GM19467 (cell line): ENCODE results near the gene FBXL22.

Source experiments
- ATAC-seq: cut with Tn5 transposase; IDR thresholded peaks from one replicate; pipeline ENCODE4 v1.9.1; 2021; ENCODE audit warnings: mild to moderate bottlenecking, moderate library complexity; ENCODE audit not compliant: unreplicated experiment

The FBXL22 gene

GRCh38 chr15:63597038-63597790, at the start of gene FBXL22:
TSS of gene FBXL22 (plus strand) at chr15:63597387. CDS start at chr15:63597393, 6 bp downstream.
- no peak for ATAC-seq

- ATAC-seq = no peak
These were observed 45.8 kb upstream of the FBXL22 start for GRCh38 chr15:63551400-63551799.

GRCh38 chr15:63553388-63553791, 43.8 kb upstream of the FBXL22 start:
- no peak for ATAC-seq

GRCh38 chr15:63554337-63554927, 42.8 kb upstream of the FBXL22 start:
- ATAC-seq = no peak

- no peak for ATAC-seq
These were observed 41.7 kb upstream of the FBXL22 start for GRCh38 chr15:63555507-63555906.

DNA sequence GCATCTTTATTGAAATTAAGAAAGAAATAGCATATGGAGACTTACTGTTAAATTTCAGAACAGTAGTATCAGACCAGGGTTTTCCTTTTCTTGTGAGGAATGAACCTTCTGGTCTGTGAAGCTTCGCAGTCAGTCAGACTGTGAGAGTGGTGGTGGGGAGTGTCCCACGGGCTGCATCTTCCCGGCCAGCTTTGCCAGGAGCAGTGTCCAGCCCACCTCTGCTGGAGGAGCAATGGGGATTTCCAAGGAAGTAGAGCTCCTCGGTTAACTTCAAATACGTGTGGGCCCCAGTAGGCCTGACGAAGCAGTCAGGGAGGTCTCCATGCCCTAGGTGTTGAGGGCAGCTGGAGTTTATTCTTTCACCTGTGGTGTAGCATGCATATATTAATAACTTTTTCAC, 40.9 kb upstream of the FBXL22 start:
- ATAC-seq = no peak

GRCh38 chr15:63556736-63557135, 40.5 kb upstream of the FBXL22 start:
- ATAC-seq = no peak

DNA sequence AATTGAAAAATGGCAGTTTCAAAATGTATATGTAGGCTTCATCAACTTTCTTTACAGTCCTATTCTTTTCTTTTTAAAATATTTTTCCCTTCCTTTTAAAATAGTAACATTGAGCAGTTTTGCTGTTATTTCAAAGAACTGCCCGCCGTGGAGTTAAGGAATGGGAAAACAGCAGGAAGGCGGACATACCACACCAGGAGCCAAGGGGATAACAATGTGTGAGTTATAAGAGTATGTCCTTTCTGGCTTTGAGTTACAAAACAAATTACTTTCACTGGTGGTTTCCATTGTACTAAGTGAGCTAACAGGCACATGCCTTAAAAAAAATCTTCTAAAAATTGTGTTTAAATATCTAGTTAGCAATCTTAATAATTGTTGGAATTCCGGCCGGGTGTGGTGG, 37.4 kb upstream of the FBXL22 start:
- no peak for ATAC-seq

GRCh38 chr15:63560741-63561448, 36.3 kb upstream of the FBXL22 start:
- no peak for ATAC-seq

DNA sequence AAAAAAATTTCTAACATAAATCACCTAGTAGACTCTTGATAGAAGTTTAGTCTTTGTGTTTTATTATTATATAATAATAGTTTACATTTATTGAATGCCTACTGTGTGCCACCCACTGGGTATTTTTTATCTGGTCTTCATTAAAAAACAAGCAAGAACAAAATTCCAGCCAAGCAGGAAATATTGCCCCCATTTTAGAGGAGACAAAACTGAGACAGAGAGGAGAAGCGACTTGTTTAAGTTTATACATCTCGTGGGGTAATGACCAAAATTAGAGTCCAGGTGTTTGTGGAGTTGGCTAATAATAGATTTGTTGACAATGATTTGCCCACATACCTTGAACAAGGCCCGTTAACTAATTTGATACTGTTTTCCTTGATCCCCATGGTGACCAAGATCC, 33.1 kb upstream of the FBXL22 start:
- ATAC-seq = no peak

- ATAC-seq = no peak
These were observed 31.5 kb upstream of the FBXL22 start for GRCh38 chr15:63565536-63566186.

- no peak for ATAC-seq
These were observed 24.3 kb upstream of the FBXL22 start for GRCh38 chr15:63572749-63573464.

DNA sequence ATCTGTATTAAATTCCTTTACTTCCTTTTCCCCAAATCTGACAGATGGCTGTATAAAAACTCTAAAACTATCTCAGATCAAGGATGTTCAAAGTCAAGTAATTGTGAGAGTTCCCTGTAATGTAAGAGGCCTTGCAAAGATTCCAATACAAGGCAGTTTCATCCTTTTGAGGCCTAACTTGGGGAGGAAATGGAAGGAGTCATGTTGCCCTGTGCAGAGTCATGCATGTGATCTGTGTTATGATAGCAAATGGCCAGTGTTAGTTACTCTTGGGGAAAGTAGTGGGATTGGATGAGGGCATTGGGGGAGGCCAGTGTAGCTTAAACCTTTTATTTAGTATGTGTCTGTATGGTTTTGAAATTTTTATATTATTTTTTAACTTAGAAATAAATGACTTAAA, 23.7 kb upstream of the FBXL22 start:
- no peak for ATAC-seq

- no peak for ATAC-seq
These were observed 21.9 kb upstream of the FBXL22 start for GRCh38 chr15:63575312-63575711.

- ATAC-seq = no peak
These were observed 20.7 kb upstream of the FBXL22 start for GRCh38 chr15:63576441-63576840.

DNA sequence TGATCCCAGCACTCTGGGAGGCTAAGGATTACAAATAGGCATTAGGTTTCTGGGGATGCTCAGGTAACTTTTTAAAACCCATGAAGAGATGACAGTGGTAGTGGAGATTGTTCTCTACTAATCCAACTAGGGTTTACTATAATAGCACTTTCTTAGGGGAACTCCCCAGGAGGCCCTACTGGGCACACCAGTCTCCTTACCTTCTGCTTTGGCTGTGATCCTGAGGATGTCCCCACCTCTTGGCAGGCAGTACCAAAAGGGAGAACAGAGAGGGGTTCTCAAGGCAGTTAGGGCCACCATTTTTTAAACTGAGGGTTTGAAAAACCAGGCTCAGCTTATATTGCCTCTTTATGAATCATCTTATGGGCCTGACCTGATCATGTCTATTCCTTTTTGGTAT, 15.0 kb upstream of the FBXL22 start:
- no peak for ATAC-seq

DNA sequence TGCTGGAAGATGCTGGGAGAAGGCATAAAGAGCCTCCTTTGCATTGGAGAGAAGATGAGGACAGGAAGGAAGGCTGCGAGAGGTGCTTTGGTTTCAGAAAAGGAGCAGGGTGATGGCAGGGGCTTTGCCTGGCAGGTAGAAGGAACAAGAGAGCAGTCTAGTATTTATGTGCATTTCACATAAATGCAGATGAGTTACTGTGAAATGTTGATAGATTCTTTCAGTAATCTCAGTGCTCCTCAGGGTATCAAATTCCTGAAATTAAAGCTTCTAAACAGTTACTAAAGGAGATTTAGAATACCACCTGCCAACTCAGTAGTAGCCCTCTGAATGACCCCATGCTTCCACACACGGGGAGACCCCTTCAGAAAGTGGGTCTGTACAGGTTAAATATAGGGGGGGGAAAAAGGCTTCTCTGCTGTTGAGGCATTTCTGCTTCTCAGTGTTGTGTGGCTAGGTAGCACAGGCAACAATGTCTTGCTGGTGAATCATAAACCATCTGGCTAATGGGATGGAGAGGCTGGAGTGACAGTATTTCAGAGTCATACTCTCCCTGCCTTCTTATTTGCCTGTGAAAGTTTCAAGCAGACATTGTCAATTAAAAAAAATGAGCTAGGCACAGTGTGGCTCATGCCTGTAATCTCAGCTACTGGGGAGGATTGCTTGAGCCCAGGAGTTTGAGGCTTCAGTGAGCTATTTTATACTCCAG, 14.3 kb upstream of the FBXL22 start:
- ATAC-seq = no peak

- ATAC-seq = no peak
These were observed 10.4 kb upstream of the FBXL22 start for GRCh38 chr15:63586790-63587189.

DNA sequence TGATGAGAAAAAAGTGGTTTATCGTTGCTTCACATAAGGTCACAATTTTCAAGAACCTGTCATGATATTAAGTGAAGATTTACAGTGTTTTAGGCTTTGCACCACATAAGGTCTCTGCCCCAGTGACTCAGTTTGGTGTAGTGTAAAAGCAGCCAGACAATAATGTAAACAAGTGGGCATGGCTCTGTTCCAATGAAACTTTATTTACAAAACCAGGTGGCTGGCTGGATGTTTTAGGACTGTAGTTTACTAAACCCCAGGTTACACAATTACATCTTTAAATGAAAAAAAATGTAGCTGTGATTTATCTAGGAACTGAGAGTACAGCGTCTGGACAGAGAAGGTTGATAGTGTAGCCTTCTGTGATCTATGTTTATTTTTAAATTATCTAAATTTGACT, 9.7 kb upstream of the FBXL22 start:
- no peak for ATAC-seq

- no peak for ATAC-seq
These were observed 8.4 kb upstream of the FBXL22 start for GRCh38 chr15:63588826-63589225.
